ENCODE data around the gene CYB561A3.

The CYB561A3 gene

GRCh38 chr11:61332797-61333549, 28.7 kb downstream of the CYB561A3 start, which contains the start of the genes DDB1 and TKFC:
DDB1 (minus strand) TSS chr11:61333105; CDS start chr11:61332968, 137 bp downstream.
TKFC (plus strand) TSS chr11:61333228; CDS start chr11:61334729, 1,501 bp downstream.
- DNase-seq (ENCODE audit: low read depth): peak; percentile 86
- peak within 1 kb of the TSS; percentile 90 for H3K4me3 ChIP-seq (ENCODE audit: low read length)
- TF ChIP-seq, protein P1, sequence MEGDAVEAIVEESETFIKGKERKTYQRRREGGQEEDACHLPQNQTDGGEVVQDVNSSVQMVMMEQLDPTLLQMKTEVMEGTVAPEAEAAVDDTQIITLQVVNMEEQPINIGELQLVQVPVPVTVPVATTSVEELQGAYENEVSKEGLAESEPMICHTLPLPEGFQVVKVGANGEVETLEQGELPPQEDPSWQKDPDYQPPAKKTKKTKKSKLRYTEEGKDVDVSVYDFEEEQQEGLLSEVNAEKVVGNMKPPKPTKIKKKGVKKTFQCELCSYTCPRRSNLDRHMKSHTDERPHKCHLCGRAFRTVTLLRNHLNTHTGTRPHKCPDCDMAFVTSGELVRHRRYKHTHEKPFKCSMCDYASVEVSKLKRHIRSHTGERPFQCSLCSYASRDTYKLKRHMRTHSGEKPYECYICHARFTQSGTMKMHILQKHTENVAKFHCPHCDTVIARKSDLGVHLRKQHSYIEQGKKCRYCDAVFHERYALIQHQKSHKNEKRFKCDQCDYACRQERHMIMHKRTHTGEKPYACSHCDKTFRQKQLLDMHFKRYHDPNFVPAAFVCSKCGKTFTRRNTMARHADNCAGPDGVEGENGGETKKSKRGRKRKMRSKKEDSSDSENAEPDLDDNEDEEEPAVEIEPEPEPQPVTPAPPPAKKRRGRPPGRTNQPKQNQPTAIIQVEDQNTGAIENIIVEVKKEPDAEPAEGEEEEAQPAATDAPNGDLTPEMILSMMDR (conservative IDR thresholded peaks at IDR 0.05; ENCODE audit: low read length): no peak

DNA sequence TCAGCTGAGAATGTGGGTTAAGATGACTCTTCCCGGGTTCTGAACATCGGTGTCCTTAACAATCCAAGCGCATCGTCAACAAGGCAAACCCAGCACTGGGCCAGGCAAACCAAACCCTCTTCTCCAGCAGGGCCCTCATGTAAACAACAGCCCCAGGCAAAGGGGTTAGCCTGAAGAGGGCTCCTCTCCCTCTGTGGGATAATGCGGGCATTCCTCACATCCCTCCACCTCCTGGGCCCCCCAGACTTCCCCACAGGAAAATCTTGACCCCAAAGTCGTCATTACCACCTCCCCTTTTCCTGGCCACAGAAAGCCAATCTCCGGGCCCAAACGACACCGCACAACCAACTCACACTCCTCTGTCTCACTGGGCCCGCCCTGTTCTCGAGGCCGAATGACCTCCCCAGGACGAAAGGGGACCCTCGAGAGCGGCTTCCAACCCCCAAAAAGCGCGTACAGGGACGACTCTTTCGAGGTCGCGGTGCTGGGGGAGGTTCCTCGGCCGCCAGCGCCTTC, 29.3 kb downstream of the CYB561A3 start:
- TF ChIP-seq, protein P1 (conservative IDR thresholded peaks at IDR 0.05; ENCODE audit: low read length): peak; percentile 19; the same call in 1 of the 2 replicates
- peak; percentile 41 for DNase-seq (ENCODE audit: low read depth)

GRCh38 chr11:61331651-61332050, 30.0 kb downstream of the CYB561A3 start:
- TF ChIP-seq, protein P1 (conservative IDR thresholded peaks at IDR 0.05; ENCODE audit: low read length): no peak
- peak overlapping the region; percentile 90 for H3K4me3 ChIP-seq (ENCODE audit: low read length)
- DNase-seq (ENCODE audit: low read depth): no peak

More for the DNA sequence above, 29.3 kb downstream of the CYB561A3 start:
- peak overlapping the region; percentile 90 for H3K4me3 ChIP-seq (ENCODE audit: low read length)

DNA sequence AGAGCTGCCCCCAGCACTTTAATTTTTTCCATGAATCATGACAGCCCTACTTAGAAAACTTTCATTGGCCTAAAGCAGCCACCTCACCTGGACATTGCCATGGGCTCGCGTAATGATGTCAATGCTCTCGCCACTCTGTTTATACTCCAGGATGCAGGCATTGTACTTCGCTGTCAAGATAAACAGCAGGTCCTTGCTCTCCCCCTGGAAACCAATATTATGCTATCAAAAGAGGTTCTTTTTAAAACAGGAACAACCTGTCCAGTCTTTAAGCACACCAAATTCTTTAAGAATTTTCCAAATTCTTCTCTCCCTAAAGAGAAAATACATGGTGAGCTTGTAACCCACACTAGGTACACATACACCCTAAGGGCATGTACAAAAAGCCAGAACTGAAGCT, 31.8 kb downstream of the CYB561A3 start:
- DNase-seq (ENCODE audit: low read depth): no peak
- H3K4me3 ChIP-seq (ENCODE audit: low read length): no peak overlapping the region
- TF ChIP-seq, protein P1 (conservative IDR thresholded peaks at IDR 0.05; ENCODE audit: low read length): no peak

DNA sequence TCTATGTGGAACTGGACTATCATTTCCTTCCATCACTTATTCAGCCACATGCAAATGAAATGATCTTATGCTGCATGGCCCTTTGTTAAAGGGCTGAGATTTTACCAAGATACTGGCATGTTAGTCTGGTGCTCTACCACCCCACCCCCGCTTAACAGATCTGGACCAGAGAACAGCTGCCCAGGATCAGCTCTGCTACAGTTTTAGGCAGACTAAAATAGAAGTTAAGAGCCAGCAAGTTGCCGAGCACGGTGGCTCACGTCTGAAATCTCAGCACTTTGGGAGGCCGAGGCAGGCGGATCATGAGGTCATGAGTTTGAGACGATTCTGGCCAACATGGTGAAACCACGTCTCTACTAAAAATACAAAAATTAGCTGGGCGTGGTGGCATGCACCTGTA, 33.3 kb downstream of the CYB561A3 start:
- no peak overlapping the region for H3K4me3 ChIP-seq (ENCODE audit: low read length)
- DNase-seq (ENCODE audit: low read depth): no peak
- TF ChIP-seq, protein P1 (conservative IDR thresholded peaks at IDR 0.05; ENCODE audit: low read length): no peak

- DNase-seq (ENCODE audit: low read depth): peak; percentile 76
- H3K4me3 ChIP-seq (ENCODE audit: low read length): no peak overlapping the region
- TF ChIP-seq, protein P1 (conservative IDR thresholded peaks at IDR 0.05; ENCODE audit: low read length): no peak
Observed at GRCh38 chr11:61327669-61328071, 34.0 kb downstream of the CYB561A3 start.

Measured in AG10803 (cell line).